Breast epithelium (tissue), 4 donors: ENCODE data around the gene CHCHD2. TPM values are rescaled to one million over a fixed set of nuclear protein-coding genes. Genes with fewer than 3 reads are reported as not detected.
"Not testable (repeated sequence)": the region's sequence is repeated elsewhere in the genome, so short reads cannot be mapped to it uniquely, and the experiment has no call there.

Experiments used
- DNase-seq, 2 donors: peaks; one replicate each; pipeline ENCODE4 v3.0.0-alpha.2; 2019; ENCODE audit warnings: low spot score in 2 of 2
- H3K27ac ChIP-seq, 2 donors: fragments of 200-600 bp; sonication (generic) in 1 of 2; one replicate each; pipeline ENCODE4 v1.5.1; 2016 to 2019; ENCODE audit warnings: mild to moderate bottlenecking in 1 of 2
- H3K27me3 ChIP-seq, 2 donors: fragments of 200-600 bp; sonication (generic) in 1 of 2; one replicate each; pipeline versions ENCODE4 v1.5.1 to v1.6.0; 2017 to 2019; ENCODE audit warnings: control low read depth in 1 of 2, mild to moderate bottlenecking in 1 of 2
- H3K36me3 ChIP-seq: fragments of 200-600 bp; one replicate; pipeline ENCODE4 v1.5.1; 2019
- H3K4me1 ChIP-seq, 2 donors: fragments of 200-600 bp; sonication (generic); one replicate each; pipeline ENCODE4 v1.5.1; 2016 to 2019; ENCODE audit warnings: control low read depth in 1 of 2
- H3K4me3 ChIP-seq, 3 donors: fragments of 200-600 bp; sonication (generic); 1 replicate in 2 of 3; 2 replicates in 1 of 3; pipeline ENCODE4 v1.5.1; 2016 to 2019; ENCODE audit warnings: mild to moderate bottlenecking in 3 of 3, moderate library complexity in 2 of 3
- H3K9me3 ChIP-seq, 2 donors: fragments of 200-600 bp; sonication (generic) in 1 of 2; one replicate each; pipeline ENCODE4 v1.5.1; 2016 to 2019; ENCODE audit warnings: control low read depth in 1 of 2
- POLR2A ChIP-seq: fragments of 450-650 bp; IDR thresholded peaks from one replicate; pipeline ENCODE4 v1.6.1; 2016; ENCODE audit warnings: antibody characterized with exemption, mild to moderate bottlenecking, moderate library complexity
- POLR2AphosphoS5 ChIP-seq, 3 donors: sonication (generic); formaldehyde crosslinking; IDR thresholded peaks; one replicate each; pipeline ENCODE4 v1.6.1; 2017; ENCODE audit warnings: antibody characterized with exemption in 3 of 3
- intact Hi-C: fragments of 100-400 bp; cut with DNase I; formaldehyde crosslinking; loops from one replicate; pipeline ENCODE4 v1.15.1; 2023; ENCODE audit warnings: low total_unique reads
- total RNA-seq, 3 donors: library from RNA; depleted of rRNA; stranded (reverse); fragments of >200 nt; gene quantifications; one replicate each; pipeline ENCODE4 v1.1.0, GENCODE V29; 2016
- TF ChIP-seq, protein P1 (sequence below), 3 donors: fragments of 450-650 bp; IDR thresholded peaks; one replicate each; pipeline ENCODE4 v1.5.1; 2016 to 2017; ENCODE audit warnings: antibody characterized with exemption in 3 of 3, mild to moderate bottlenecking in 3 of 3, moderate library complexity in 3 of 3

Gene CHCHD2
- total RNA-seq, 3 donors from 2014 or later: 327 to 371 (median 363) TPM

DNA sequence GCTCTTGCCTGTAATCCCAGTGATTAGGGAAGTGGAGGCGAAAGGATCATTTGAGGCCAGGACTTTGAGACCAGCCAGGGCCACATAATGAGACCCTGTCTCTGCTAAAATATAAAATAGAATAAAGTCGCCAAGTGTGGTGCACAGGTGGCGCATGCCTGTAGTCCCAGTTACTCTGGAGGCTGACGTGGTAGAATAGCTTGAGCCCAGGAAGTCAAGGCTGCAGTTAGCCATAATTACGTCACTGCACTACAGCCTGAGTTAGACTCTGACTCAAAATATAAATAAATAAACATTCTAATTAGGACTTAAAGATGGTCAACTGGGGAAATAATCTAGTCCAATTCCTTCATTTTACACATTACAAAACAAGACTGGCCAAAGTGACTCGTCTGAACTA, 768 bp downstream of the CHCHD2 start:
- intact Hi-C loops: no loop called here
- H3K27me3 ChIP-seq: no peaks in the 10 kb centered on the region
- DNase-seq: no peak
- TF ChIP-seq POLR2AphosphoS5 (IDR thresholded peaks at IDR 0.05) (no peak), POLR2A (no peak)
- TF ChIP-seq, protein P1, sequence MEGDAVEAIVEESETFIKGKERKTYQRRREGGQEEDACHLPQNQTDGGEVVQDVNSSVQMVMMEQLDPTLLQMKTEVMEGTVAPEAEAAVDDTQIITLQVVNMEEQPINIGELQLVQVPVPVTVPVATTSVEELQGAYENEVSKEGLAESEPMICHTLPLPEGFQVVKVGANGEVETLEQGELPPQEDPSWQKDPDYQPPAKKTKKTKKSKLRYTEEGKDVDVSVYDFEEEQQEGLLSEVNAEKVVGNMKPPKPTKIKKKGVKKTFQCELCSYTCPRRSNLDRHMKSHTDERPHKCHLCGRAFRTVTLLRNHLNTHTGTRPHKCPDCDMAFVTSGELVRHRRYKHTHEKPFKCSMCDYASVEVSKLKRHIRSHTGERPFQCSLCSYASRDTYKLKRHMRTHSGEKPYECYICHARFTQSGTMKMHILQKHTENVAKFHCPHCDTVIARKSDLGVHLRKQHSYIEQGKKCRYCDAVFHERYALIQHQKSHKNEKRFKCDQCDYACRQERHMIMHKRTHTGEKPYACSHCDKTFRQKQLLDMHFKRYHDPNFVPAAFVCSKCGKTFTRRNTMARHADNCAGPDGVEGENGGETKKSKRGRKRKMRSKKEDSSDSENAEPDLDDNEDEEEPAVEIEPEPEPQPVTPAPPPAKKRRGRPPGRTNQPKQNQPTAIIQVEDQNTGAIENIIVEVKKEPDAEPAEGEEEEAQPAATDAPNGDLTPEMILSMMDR (IDR thresholded peaks at IDR 0.05): no peak
- no peaks in the 10 kb centered on the region for H3K9me3 ChIP-seq
- peak overlapping the region; percentile 93 to 96 for H3K27ac ChIP-seq
- H3K4me1 ChIP-seq: no peaks in the 10 kb centered on the region
- H3K36me3 ChIP-seq: no peaks in the 10 kb centered on the region
- H3K4me3 ChIP-seq: peak overlapping the region; percentile 87 to 89 (median 87)

- H3K4me1 ChIP-seq, DNase-seq, H3K27me3 ChIP-seq, intact Hi-C loops, H3K9me3 ChIP-seq, H3K36me3 ChIP-seq, H3K4me3 ChIP-seq, H3K27ac ChIP-seq: not testable (repeated sequence)
Observed at GRCh38 chr7:56104138-56104537, 2.1 kb downstream of the CHCHD2 start.

DNA sequence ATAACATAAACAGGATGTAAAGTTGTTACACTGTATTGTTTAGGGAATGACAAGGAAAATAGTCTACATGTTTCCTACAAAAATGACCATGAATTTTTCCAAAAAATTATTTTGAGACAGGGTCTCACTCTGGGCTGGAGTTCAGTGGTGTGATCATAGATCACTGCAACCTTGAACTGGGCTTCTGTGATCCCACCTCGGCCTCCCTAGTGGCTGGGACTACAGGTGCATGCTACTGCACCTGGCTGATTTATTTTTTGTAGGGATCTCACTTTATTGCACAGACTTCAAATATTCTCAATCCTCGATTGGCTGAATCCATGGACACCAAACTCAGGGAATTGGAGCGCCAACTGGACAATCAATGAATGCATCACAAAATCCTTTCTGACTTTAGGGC, 6.6 kb downstream of the CHCHD2 start:
- no peaks in the 10 kb centered on the region for H3K36me3 ChIP-seq

DNA sequence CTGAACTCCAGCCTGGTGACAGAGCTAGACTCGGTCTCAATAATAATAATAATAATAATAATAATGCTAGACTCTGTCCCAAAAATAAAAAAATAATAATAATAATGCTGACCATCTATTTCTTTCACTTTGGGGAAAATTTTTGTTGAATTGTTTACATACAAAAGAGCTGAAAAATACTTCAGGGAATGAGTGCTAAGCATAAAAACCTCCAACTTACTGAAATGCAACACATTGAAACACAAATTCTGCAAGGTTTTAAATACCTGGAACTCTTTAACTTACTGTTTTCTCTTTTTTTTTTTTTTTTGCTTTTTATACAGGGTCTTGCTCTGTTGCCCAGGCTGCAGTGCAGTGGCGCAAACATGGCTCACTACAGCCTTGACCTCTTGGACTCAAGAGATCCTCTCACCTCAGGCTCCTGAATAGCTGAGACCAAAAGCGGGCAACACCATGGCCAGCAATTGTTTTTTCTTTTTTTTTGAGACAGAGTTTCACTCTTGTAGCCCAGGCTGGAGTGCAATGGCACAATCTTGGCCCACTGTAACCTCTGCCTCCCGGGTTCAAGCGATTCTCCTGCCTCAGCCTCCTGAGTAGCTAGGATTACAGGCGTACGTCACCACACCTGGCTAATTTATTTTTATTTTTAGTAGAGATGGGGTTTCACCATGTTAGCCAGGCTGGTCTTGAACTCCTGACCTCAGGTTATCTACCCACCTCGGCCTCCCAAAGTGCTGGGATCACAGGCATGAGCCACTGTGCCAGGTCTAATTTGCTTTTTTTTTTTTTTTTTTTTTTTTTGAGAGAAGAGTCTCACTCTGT, 7.9 kb downstream of the CHCHD2 start:
- H3K27me3 ChIP-seq, intact Hi-C loops, H3K9me3 ChIP-seq, H3K4me3 ChIP-seq, DNase-seq, H3K4me1 ChIP-seq, H3K36me3 ChIP-seq: not testable (repeated sequence)
- peak overlapping the region in 1 of 2 donors; percentile 8 for H3K27ac ChIP-seq

More for the DNA sequence above, 6.6 kb downstream of the CHCHD2 start:
- Histone ChIP-seq H3K27me3 (no peaks in the 10 kb centered on the region), H3K4me1 (no peaks in the 10 kb centered on the region), H3K4me3 (no peak overlapping the region), H3K9me3 (no peaks in the 10 kb centered on the region), H3K27ac (no peak overlapping the region)
- no peak for DNase-seq
- TF ChIP-seq POLR2AphosphoS5 (IDR thresholded peaks at IDR 0.05) (no peak), POLR2A (no peak)
- TF ChIP-seq, protein P1 (IDR thresholded peaks at IDR 0.05): no peak
- intact Hi-C loops: no loop called here

- H3K27ac ChIP-seq: peak overlapping the region in 1 of 2 donors; percentile 45
Observed at GRCh38 chr7:56097700-56098099, 8.6 kb downstream of the CHCHD2 start.

GRCh38 chr7:56092789-56093531, 13.3 kb downstream of the CHCHD2 start, which contains the start of gene PHKG1:
Gene PHKG1, minus strand, starts transcription at chr7:56092952. Its CDS starts 4,011 bp downstream, at chr7:56088941.
- intact Hi-C loops: no loop called here
- H3K27ac ChIP-seq: peak within 1 kb of the TSS; percentile 58 to 67
- H3K9me3 ChIP-seq: no peaks in the 10 kb centered on the region
- TF ChIP-seq, protein P1 (IDR thresholded peaks at IDR 0.05): peak in 2 of 3 donors; percentile 22 to 36
- TF ChIP-seq POLR2AphosphoS5 (IDR thresholded peaks at IDR 0.05): peak in 2 of 3 donors; percentile 21 to 42
- no peak for TF ChIP-seq POLR2A
- peak; percentile 68 to 88 for DNase-seq
- no peaks in the 10 kb centered on the region for H3K36me3 ChIP-seq
- peaks cover 4 to 7% of the 10 kb centered on the region in 2 donors for H3K4me1 ChIP-seq
- H3K27me3 ChIP-seq: no peaks in the 10 kb centered on the region
- H3K4me3 ChIP-seq: peak within 1 kb of the TSS in 2 of 3 donors; percentile 25 to 53

More at GRCh38 chr7:56097700-56098099, 8.6 kb downstream of the CHCHD2 start:
- no peak for DNase-seq
- no peaks in the 10 kb centered on the region for H3K36me3 ChIP-seq
- intact Hi-C loops: no loop called here
- H3K9me3 ChIP-seq: no peaks in the 10 kb centered on the region
- H3K4me3 ChIP-seq: no peak overlapping the region
- TF ChIP-seq POLR2AphosphoS5 (IDR thresholded peaks at IDR 0.05) (peak; percentile 31 to 56 (median 45)), POLR2A (no peak)
- no peaks in the 10 kb centered on the region for H3K27me3 ChIP-seq
- H3K4me1 ChIP-seq: peaks cover under 1 to 5% of the 10 kb centered on the region in 2 donors

DNA sequence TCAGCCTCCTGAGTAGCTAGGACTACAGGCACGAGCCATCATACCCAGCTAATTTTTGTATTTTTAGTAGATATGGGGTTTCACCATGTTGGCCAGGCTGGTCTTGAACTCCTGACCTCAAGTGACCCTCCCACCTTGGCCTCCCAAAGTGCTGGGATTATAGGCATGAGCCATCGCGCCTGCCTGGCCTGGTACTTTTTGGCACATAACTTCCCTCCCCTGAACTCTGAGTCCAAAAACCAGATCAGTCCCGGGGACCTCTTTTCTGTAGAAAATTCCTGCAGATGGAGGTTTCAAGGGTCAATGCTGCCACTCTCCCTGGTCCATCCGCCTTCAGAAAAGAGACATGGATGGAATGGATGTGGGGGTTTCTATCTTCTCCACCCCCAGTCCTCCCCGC, 13.9 kb downstream of the CHCHD2 start:
- H3K27me3 ChIP-seq, H3K4me1 ChIP-seq, DNase-seq, H3K9me3 ChIP-seq, intact Hi-C loops, H3K36me3 ChIP-seq: not testable (repeated sequence)
- Histone ChIP-seq H3K4me3 (peak overlapping the region in 2 of 3 donors; percentile 25 to 53), H3K27ac (peak overlapping the region; percentile 58 to 67)
